ENCODE data around the gene TMEM132C. TPM values are rescaled to one million over a fixed set of nuclear protein-coding genes. Genes with fewer than 3 reads are reported as not detected.

TMEM132C gene
- total and polyA plus RNA-seq, 2 of the 4 experiments (the other 2 are of a cell fraction) = not detected

GRCh38 chr12:128323145-128323920, 56.4 kb downstream of the TMEM132C start:
- Histone ChIP-seq H3K36me3 (ENCODE audit: control insufficient read depth, insufficient read depth, low read length) (no peaks in the 10 kb centered on the region), H3K23ac (ENCODE audit: low read depth, low read length) (no peak overlapping the region), H4K91ac (ENCODE audit: insufficient read depth, low read depth, low read length) (no peak overlapping the region), H2BK15ac (ENCODE audit: low read depth, low read length) (no peak overlapping the region), H2BK120ac (ENCODE audit: low read depth, low read length) (no peak overlapping the region), H2BK20ac (ENCODE audit: low read depth, low read length) (no peak overlapping the region), H3K4ac (ENCODE audit: low read depth, low read length) (no peak overlapping the region), H3K27me3 (ENCODE audit: control insufficient read depth, insufficient read depth, low read length) (no peaks in the 10 kb centered on the region), H3K14ac (replicated peaks; ENCODE audit: low read depth, low read length) (no peak overlapping the region), H3K9me1 (ENCODE audit: insufficient read depth, low read length) (no peaks in the 10 kb centered on the region), H2AFZ (replicated peaks; ENCODE audit: low read length, poor library complexity) (no peak overlapping the region), H4K5ac (ENCODE audit: low read depth, low read length) (no peak overlapping the region), H2AK5ac (ENCODE audit: low read depth, low read length) (no peak overlapping the region), H2BK5ac (ENCODE audit: low read depth, low read length, poor library complexity, severe bottlenecking) (no peak overlapping the region), H3K27ac (ENCODE audit: insufficient read depth, low read length) (no peak overlapping the region), H4K8ac (ENCODE audit: low read depth in 2 of 2, low read length in 2 of 2) (no peak overlapping the region), H3K79me1 (ENCODE audit: low read depth in 1 of 2, low read length in 2 of 2) (no peaks in the 10 kb centered on the region), H3K9ac (ENCODE audit: low read depth, low read length) (no peak overlapping the region), H2AK9ac (replicated peaks; ENCODE audit: low read depth, low read length, poor library complexity) (no peak overlapping the region), H3K4me2 (ENCODE audit: low read depth, low read length) (no peak overlapping the region), H3K4me3 (ENCODE audit: insufficient read depth, low read depth, low read length) (no peak overlapping the region), H4K20me1 (ENCODE audit: insufficient read depth, low read length) (no peaks in the 10 kb centered on the region), H3K56ac (ENCODE audit: extremely low read depth, insufficient read depth, low read length) (no peak overlapping the region), H3K9me3 (ENCODE audit: control insufficient read depth, insufficient read depth, low read length) (peaks cover 19% of the 10 kb centered on the region), H3K18ac (ENCODE audit: low read depth, low read length) (no peak overlapping the region), H3K4me1 (ENCODE audit: control insufficient read depth, insufficient read depth, low read length) (no peaks in the 10 kb centered on the region)
- no peak for ATAC-seq (ENCODE audit: low read depth)
- POLR2A ChIA-PET (ENCODE audit: unreplicated experiment) = no interaction called here
- intact Hi-C loops (cut with micrococcal nuclease) = no loop called here
- CTCF ChIA-PET = no interaction called here
- in situ Hi-C loops (cut with MboI; ENCODE audit: low sequenced_read_pairs) = no loop called here
- TF ChIP-seq BHLHE40 (IDR thresholded peaks at IDR 0.05; ENCODE audit: low read depth, low read length) (no peak), MAZ (IDR thresholded peaks at IDR 0.05; ENCODE audit: borderline replicate concordance, low read depth, low read length) (no peak), RAD21 (IDR thresholded peaks at IDR 0.05; ENCODE audit: low read length) (no peak), MAFK (IDR thresholded peaks at IDR 0.05; ENCODE audit: low read depth, low read length) (no peak), CEBPB (IDR thresholded peaks at IDR 0.05; ENCODE audit: low read depth, low read length) (no peak), NFE2L2 (IDR thresholded peaks at IDR 0.05; ENCODE audit: low read depth, low read length) (no peak), CHD1 (IDR thresholded peaks at IDR 0.05; ENCODE audit: low read depth, low read length) (no peak), SMC3 (IDR thresholded peaks at IDR 0.05; ENCODE audit: low read depth, low read length) (no peak), ELK1 (IDR thresholded peaks at IDR 0.05; ENCODE audit: borderline replicate concordance, low read depth, low read length) (no peak), MXI1 (IDR thresholded peaks at IDR 0.05; ENCODE audit: borderline replicate concordance, low read depth, low read length) (no peak), POLR2A (IDR thresholded peaks at IDR 0.05; ENCODE audit: low read depth, low read length) (no peak), CTCF (conservative IDR thresholded peaks at IDR 0.05; ENCODE audit: low read depth, low read length) (no peak), RFX5 (IDR thresholded peaks at IDR 0.05; ENCODE audit: low read depth, low read length) (no peak), USF2 (IDR thresholded peaks at IDR 0.05; ENCODE audit: low read depth, low read length) (no peak), RCOR1 (IDR thresholded peaks at IDR 0.05; ENCODE audit: insufficient replicate concordance, low read length) (no peak), FOS (IDR thresholded peaks at IDR 0.05; ENCODE audit: low read depth, low read length) (no peak)
- WGBS, 2 experiments (ENCODE audit: extremely low coverage in 2 of 2, insufficient read length in 1 of 2) = 17% methylated on average over 5 of the region's 20 CpGs; no CpG with 5 or more reads in 1 of the 2 experiments
- dilution Hi-C loops (cut with HindIII; ENCODE audit: low sequenced_read_pairs, unreplicated experiment) = no loop called here
- DNase-seq = no peak
- BruUV-seq (replicated peaks) = no TSS peak

All from IMR-90 (cell line).